ENCODE data around the gene ARHGAP27. TPM values are rescaled to one million over a fixed set of nuclear protein-coding genes. Genes with fewer than 3 reads are reported as not detected.
A peak's percentile ranks its signal among the peaks of the same experiment; 100 is the strongest.

The ARHGAP27 gene
- total and polyA plus RNA-seq, 2 of the 4 experiments (the other 2 are of a cell fraction): under 0.01 to 0.89 TPM

- no peak overlapping the region for H3K4me3 ChIP-seq (ENCODE audit: insufficient read depth, low read depth, low read length)
- peaks cover 4% of the 10 kb centered on the region; the same call in 1 of the 2 replicates for H3K9me3 ChIP-seq (ENCODE audit: control insufficient read depth, insufficient read depth, low read length)
- no peak overlapping the region for H4K8ac ChIP-seq (ENCODE audit: low read depth in 2 of 2, low read length in 2 of 2)
- no peak overlapping the region for H2BK15ac ChIP-seq (ENCODE audit: low read depth, low read length)
- WGBS, 2 experiments (ENCODE audit: extremely low coverage in 2 of 2, insufficient read length in 1 of 2): 50% methylated on average over 2 of the region's 2 CpGs; no CpG with 5 or more reads in 1 of the 2 experiments
- no peak overlapping the region for H2BK5ac ChIP-seq (ENCODE audit: low read depth, low read length, poor library complexity, severe bottlenecking)
- H3K4me1 ChIP-seq (ENCODE audit: control insufficient read depth, insufficient read depth, low read length): no peaks in the 10 kb centered on the region
- no peak overlapping the region for H3K18ac ChIP-seq (ENCODE audit: low read depth, low read length)
- H3K14ac ChIP-seq (replicated peaks; ENCODE audit: low read depth, low read length): no peak overlapping the region
- dilution Hi-C loops (cut with HindIII; ENCODE audit: low sequenced_read_pairs, unreplicated experiment) (no loop called here), intact Hi-C loops (cut with micrococcal nuclease) (no loop called here), in situ Hi-C loops (cut with MboI; ENCODE audit: low sequenced_read_pairs) (no loop called here)
- TF ChIP-seq RAD21 (IDR thresholded peaks at IDR 0.05; ENCODE audit: low read length) (no peak), MAFK (IDR thresholded peaks at IDR 0.05; ENCODE audit: low read depth, low read length) (no peak), SMC3 (IDR thresholded peaks at IDR 0.05; ENCODE audit: low read depth, low read length) (no peak), POLR2A (IDR thresholded peaks at IDR 0.05; ENCODE audit: low read depth, low read length) (no peak), CTCF (conservative IDR thresholded peaks at IDR 0.05; ENCODE audit: low read depth, low read length) (no peak), MXI1 (IDR thresholded peaks at IDR 0.05; ENCODE audit: borderline replicate concordance, low read depth, low read length) (no peak), BHLHE40 (IDR thresholded peaks at IDR 0.05; ENCODE audit: low read depth, low read length) (no peak), ELK1 (IDR thresholded peaks at IDR 0.05; ENCODE audit: borderline replicate concordance, low read depth, low read length) (no peak), RCOR1 (IDR thresholded peaks at IDR 0.05; ENCODE audit: insufficient replicate concordance, low read length) (no peak), CEBPB (IDR thresholded peaks at IDR 0.05; ENCODE audit: low read depth, low read length) (no peak)
- no peak overlapping the region for H3K4me2 ChIP-seq (ENCODE audit: low read depth, low read length)
- H2AK9ac ChIP-seq (replicated peaks; ENCODE audit: low read depth, low read length, poor library complexity): no peak overlapping the region
- no peak overlapping the region; the same call in 1 of the 2 replicates for H3K4ac ChIP-seq (ENCODE audit: low read depth, low read length)
- ChIA-PET POLR2A (ENCODE audit: unreplicated experiment) (no interaction called here), CTCF (no interaction called here)
- H2BK120ac ChIP-seq (ENCODE audit: low read depth, low read length): no peak overlapping the region
- H3K36me3 ChIP-seq (ENCODE audit: control insufficient read depth, insufficient read depth, low read length): no peaks in the 10 kb centered on the region
- no peaks in the 10 kb centered on the region for H3K9me1 ChIP-seq (ENCODE audit: insufficient read depth, low read length)
- H2AFZ ChIP-seq (replicated peaks; ENCODE audit: low read length, poor library complexity): peak overlapping the region; percentile 24
- H3K9ac ChIP-seq (ENCODE audit: low read depth, low read length): no peak overlapping the region
- H3K27me3 ChIP-seq (ENCODE audit: control insufficient read depth, insufficient read depth, low read length): peaks cover 3% of the 10 kb centered on the region; the same call in 1 of the 2 replicates
- H4K91ac ChIP-seq (ENCODE audit: insufficient read depth, low read depth, low read length): no peak overlapping the region
- no peaks in the 10 kb centered on the region for H4K20me1 ChIP-seq (ENCODE audit: insufficient read depth, low read length)
- no peak overlapping the region for H3K27ac ChIP-seq (ENCODE audit: insufficient read depth, low read length)
- ATAC-seq (ENCODE audit: low read depth) (no peak), DNase-seq (no peak)
- no TSS peak for BruUV-seq (replicated peaks)
- no peak overlapping the region; the same call in 1 of the 2 replicates for H2AK5ac ChIP-seq (ENCODE audit: low read depth, low read length)
- H3K23ac ChIP-seq (ENCODE audit: low read depth, low read length): no peak overlapping the region
- H3K79me1 ChIP-seq (ENCODE audit: low read depth in 1 of 2, low read length in 2 of 2): no peaks in the 10 kb centered on the region
- no peak overlapping the region for H2BK20ac ChIP-seq (ENCODE audit: low read depth, low read length)
- no peak overlapping the region for H3K56ac ChIP-seq (ENCODE audit: extremely low read depth, insufficient read depth, low read length)
- H4K5ac ChIP-seq (ENCODE audit: low read depth, low read length): no peak overlapping the region
Observed at GRCh38 chr17:45355087-45355486, 77.6 kb downstream of the ARHGAP27 start.

Data from IMR-90 (cell line).